ENCODE data around the gene ZNF507.
"Not testable (repeated sequence)": the region's sequence is repeated elsewhere in the genome, so short reads cannot be mapped to it uniquely, and the experiment has no call there.

ZNF507 gene

GRCh38 chr19:32368787-32369186, 23.4 kb downstream of the ZNF507 start:
- no peak for DNase-seq (ENCODE audit: low read depth)

- no peak for DNase-seq (ENCODE audit: low read depth)
These were observed 27.5 kb downstream of the ZNF507 start for GRCh38 chr19:32372726-32373517.

DNA sequence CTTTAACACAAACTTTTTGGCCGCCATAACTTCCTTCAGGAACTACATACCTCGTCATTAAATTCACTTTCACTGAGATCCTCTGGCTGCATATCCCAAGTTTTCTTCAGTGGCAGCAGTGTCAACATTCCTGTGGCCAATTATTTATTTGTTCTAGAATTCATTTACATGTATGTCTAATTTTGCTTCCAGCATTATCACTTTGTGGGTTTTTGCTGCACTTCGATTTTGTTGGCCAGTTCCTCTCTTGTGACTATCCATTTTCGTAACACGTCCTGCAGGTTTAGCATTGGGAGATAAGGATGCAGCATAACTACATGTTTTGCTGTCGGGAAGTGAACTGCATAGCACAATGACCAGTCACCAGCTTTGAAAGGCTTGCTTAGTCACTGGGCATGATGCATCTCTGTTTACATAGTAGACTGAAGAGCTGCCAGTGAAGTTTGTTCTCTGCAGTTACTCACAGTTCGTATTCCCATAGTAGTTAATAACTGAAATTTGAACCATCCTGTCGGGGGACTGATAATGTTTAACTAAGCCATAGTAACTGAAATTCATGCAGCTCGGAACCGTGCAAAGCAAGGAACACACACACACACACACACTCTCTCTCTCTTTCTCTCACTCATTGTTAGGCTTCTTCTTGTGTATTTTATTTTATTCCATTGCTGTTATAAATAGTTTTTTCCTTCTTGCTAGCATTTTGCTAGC, 28.3 kb downstream of the ZNF507 start:
- no peak for DNase-seq (ENCODE audit: low read depth)

GRCh38 chr19:32374362-32374761, 29.0 kb downstream of the ZNF507 start:
- DNase-seq (ENCODE audit: low read depth) = not testable (repeated sequence)

- not testable (repeated sequence) for DNase-seq (ENCODE audit: low read depth)
These were observed 31.7 kb downstream of the ZNF507 start for GRCh38 chr19:32377088-32377487.

GRCh38 chr19:32380269-32380668, 34.9 kb downstream of the ZNF507 start:
- no peak for DNase-seq (ENCODE audit: low read depth)

GRCh38 chr19:32387701-32388392, 42.4 kb downstream of the ZNF507 start:
- DNase-seq (ENCODE audit: low read depth) = no peak

DNA sequence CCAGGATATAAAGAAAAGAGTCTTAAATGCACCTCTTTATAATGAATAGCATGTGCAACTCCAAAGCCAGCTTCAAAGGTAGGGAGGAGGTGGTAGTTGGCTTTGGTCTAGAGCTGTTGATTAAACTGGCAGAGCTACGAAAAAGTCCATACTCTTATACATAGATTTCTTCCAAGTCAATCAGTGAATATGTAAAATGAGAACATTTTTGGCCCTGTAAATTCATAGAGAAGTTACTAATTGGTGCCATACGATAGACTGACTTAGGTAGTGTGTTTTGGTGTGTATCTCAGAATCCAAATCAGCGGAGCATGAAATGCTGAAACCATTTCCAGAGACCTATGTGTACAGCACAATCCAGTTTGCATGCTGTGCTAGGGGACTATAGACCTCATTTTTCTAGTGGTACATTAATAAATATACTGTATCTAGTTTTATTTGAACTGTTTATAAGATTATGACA, 43.0 kb downstream of the ZNF507 start:
- no peak for DNase-seq (ENCODE audit: low read depth)

DNA sequence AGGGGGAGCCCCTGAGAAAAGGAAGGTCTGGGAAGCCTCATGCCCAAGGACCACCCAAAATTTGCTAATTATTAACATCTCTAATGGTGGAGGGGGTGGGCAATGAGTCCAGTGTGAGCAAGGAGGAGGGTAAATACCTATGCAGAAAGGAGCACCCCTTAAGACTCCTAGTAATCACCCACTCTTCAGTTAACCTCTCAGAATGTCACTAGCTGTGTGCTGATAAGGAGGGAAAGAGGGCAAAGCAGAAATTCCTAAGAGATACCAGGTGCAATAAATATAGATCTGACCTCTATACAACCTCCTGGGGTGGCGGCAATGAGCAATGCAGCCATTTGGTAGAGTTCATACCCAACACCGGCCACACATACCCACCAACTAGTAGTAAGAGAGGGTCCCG, 47.5 kb downstream of the ZNF507 start:
- no peak for DNase-seq (ENCODE audit: low read depth)

GRCh38 chr19:32396046-32396652, 50.7 kb downstream of the ZNF507 start:
- no peak for DNase-seq (ENCODE audit: low read depth)

DNA sequence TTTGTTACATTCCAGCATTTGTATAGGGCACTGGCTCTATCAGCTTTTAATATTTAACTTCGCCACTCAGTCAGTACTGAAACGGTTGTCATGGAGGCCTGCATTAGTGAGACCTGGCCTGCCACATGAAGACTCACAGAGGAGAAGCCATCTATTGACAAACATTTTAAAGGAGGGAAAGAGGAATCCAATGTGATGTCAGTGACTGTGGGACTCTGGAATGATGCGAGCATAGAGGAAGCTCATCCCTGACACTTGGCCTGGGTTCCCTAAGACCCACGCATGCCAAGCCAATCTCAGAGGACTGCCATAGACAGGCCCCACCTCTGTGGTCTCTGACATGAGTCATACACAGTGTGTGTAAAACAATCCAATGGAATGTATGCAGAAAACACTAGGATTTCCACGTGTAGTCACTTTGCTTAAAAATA, 52.3 kb downstream of the ZNF507 start:
- DNase-seq (ENCODE audit: low read depth) = no peak

DNA sequence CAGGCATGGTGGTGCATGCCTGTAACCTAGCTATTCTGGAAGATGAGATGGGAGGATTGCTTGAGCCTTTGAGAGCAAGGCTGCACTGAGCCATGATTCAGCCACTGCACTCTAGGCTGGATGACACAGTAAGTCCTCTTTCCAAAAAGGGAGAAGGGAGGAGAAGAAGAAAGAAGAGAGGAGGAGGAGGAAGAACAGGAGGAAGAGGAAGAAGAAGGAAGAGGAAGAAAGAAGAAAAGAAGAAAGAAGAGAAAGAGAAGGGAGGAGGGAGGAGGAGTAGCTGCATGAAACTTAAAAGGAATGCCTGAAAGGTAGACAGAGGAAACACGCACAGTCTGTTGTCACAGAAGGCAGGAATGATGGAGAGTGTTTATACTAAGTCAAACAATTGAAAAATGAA, 56.6 kb downstream of the ZNF507 start:
- no peak for DNase-seq (ENCODE audit: low read depth)

- no peak for DNase-seq (ENCODE audit: low read depth)
These were observed 58.0 kb downstream of the ZNF507 start for GRCh38 chr19:32403291-32403995.

- no peak for DNase-seq (ENCODE audit: low read depth)
These were observed 59.0 kb downstream of the ZNF507 start for GRCh38 chr19:32404213-32404932.

DNA sequence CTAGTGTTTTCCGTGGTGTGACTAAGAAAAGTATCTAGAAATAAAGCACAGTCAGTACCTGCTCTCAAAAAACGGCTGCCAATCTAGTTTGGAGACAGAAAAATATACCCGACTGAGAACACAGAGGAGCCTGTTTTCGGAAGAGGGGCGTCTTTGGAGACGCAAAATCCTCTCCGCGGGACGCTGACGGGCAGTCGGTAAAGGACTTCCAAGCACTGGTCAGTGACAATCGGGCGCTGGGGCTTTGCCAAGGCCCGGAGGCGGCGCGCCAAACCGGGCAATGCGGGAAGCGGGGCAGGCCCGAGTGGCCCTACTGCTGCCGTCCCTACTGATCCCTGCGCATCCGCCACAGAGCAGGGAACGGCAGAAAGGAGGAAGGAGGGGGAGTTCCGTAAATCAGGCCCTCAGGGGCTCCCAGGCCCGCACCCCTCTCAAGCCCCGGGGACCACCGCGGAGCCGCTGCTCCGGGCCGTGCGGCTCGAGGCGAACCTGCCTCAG, 59.6 kb downstream of the ZNF507 start:
- DNase-seq (ENCODE audit: low read depth) = no peak

DNA sequence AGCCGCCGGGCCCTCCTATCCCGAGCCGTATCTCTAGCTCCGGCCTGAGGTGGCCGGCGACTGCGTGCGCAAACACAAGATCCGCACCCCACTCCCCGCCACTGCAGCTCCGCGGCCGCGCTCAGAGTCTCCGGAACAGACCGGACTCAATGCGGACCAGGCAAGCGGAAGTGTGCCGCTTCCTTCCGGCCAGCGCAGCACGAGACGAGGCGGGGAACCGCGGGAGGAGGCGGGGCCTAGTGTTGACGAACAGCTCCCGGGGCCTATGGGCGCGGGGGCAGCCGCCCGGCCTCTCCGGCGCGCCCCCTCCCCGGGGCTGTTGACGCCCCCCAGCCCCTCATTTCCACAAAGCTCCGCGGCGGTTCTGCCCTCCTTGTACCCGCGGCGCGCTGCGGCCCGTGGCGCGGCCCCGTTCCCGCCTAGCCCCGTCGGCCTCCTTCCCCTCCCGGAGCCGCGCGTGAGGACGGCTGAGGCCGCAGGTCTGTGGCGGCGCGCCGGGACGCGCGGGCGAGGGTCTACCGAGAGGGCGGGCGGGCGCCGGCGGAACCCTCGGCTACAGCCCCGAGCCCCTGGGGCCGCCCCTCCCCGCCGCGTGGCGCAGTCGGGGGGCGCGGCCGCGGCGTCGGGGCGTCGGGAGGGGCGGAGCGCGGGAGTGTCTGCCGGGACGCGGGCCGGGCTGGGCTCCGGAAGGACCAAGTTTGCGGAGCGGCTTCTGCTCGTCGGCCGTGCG, 60.2 kb downstream of the ZNF507 start, which contains the start of gene DPY19L3:
Gene DPY19L3 (plus strand): TSS at position 340 of the 730 bp plus-strand sequence. CDS start 2,484 bp downstream, outside the sequence.
- peak; percentile 90 for DNase-seq (ENCODE audit: low read depth)

- DNase-seq (ENCODE audit: low read depth) = no peak
These were observed 61.0 kb downstream of the ZNF507 start for GRCh38 chr19:32406161-32407003.

GRCh38 chr19:32407004-32407992, 61.9 kb downstream of the ZNF507 start:
- DNase-seq (ENCODE audit: low read depth) = no peak

Data from activated T-cell treated with anti-CD3 and anti-CD28 coated beads for 48 hours (primary cell).